Vagina (tissue), 2 donors: ENCODE data around the gene ATR.

Source experiments
- POLR2A ChIP-seq, 2 donors: fragments of 450-650 bp; IDR thresholded peaks; one replicate each; pipeline ENCODE4 v1.6.1; 2017; ENCODE audit warnings: antibody characterized with exemption in 2 of 2, mild to moderate bottlenecking in 2 of 2, moderate library complexity in 2 of 2
- POLR2AphosphoS5 ChIP-seq, 2 donors: sonication (generic); formaldehyde crosslinking; IDR thresholded peaks; one replicate each; pipeline ENCODE4 v1.9.0; 2017; ENCODE audit warnings: antibody characterized with exemption in 2 of 2, mild to moderate bottlenecking in 2 of 2, low read depth in 1 of 2; ENCODE audit not compliant: insufficient read depth in 1 of 2

DNA sequence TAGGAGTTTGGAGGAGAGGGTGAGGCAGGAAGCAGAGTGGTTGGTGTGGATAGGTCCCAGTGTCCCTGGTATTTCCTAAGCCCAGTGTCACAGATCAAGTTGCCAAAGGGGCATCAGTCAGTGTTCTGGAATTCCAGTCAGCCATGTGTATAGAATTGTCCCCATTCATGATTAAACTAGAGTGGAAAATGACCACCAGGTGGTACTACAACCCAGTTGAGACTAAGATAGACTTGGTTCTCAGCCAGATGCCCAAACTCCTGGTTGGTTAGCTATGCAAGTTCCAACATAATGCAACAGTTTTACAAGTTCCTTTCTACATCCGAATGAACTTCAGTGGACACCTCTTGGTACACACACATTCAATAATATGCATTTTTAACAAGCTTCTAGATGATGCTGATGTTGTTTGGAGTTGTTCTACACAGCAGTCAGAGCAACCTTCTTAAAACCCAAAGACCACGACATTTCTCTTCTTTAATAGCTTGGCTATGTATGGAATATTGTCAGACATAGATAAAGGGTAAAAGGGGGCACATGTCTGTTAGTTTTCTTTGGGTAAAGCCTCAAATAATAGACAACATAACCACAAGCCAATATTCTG is 8.4 kb upstream of the ATR start:
- TF ChIP-seq POLR2AphosphoS5 (IDR thresholded peaks at IDR 0.05; ENCODE audit: insufficient read depth in 1 of 2, low read depth in 1 of 2): no peak
- TF ChIP-seq POLR2A (IDR thresholded peaks at IDR 0.05): no peak
